ENCODE data around the gene ARF5.

Gene ARF5

DNA sequence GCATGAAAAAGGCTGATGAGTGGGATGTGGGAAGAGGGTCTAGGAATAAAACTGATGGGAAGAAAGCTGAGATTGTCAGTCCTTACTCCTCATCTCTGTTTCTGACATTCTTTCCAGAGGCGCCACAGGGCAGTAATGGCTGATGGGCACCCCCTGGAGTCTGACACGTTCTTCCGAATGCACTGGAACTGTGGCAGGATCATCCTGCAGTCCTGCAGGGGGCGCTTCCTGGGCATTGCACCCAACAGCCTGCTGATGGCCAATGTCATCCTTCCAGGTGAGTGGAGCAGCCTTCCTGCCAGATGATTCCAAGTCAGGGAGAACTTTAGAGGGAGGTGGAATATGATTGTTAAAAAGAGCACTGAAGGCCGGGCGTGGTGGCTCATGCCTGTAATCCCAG lies 10.1 kb downstream of the ARF5 start:
- H3K4me3 ChIP-seq (ENCODE audit: low read length), result no peak overlapping the region
- DNase-seq (ENCODE audit: low read depth), result no peak
- TF ChIP-seq, protein P1, sequence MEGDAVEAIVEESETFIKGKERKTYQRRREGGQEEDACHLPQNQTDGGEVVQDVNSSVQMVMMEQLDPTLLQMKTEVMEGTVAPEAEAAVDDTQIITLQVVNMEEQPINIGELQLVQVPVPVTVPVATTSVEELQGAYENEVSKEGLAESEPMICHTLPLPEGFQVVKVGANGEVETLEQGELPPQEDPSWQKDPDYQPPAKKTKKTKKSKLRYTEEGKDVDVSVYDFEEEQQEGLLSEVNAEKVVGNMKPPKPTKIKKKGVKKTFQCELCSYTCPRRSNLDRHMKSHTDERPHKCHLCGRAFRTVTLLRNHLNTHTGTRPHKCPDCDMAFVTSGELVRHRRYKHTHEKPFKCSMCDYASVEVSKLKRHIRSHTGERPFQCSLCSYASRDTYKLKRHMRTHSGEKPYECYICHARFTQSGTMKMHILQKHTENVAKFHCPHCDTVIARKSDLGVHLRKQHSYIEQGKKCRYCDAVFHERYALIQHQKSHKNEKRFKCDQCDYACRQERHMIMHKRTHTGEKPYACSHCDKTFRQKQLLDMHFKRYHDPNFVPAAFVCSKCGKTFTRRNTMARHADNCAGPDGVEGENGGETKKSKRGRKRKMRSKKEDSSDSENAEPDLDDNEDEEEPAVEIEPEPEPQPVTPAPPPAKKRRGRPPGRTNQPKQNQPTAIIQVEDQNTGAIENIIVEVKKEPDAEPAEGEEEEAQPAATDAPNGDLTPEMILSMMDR (conservative IDR thresholded peaks at IDR 0.05; ENCODE audit: low read depth, low read length), result peak; percentile 43

DNA sequence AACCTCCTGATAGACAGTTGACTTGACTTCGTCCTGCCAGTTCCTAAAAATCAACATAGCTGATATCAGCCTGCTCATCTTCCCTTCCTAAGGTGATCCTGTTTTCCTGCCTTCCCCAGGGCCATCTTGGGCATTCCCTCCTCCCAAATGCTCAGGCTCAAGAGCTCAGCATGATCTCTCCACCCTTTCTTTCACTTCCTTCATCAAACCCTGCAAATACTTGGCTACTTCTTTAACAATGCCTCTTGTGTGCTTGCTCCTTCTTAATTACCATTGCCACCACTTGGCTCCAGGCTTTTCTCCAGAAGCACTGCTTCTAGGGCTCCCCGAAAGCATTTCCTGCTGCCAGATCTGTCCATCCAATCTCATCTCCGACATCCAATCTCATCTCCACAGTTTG lies 12.7 kb downstream of the ARF5 start:
- no peak for DNase-seq (ENCODE audit: low read depth)
- H3K4me3 ChIP-seq (ENCODE audit: low read length), result no peak overlapping the region
- TF ChIP-seq, protein P1 (conservative IDR thresholded peaks at IDR 0.05; ENCODE audit: low read depth, low read length), result no peak

DNA sequence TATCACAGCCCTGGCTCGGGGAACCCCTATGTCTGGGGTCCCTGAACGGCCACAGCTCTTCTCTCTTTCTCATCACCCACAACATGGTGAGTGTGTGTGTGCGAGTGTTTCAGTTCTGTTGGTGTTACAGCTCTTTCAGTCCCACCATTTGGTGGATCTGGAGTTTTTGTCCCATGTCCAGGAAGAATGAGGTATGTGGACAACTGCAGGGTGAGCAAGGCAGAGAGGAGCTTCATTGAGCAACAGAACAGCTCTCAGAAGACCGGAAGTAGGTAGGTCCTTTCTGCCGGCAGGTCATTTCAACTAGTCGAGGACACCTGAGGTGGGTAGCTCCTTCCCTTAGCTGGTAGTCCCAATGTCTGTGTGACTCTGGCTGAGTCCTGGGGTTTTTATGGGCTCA lies 20.2 kb downstream of the ARF5 start:
- TF ChIP-seq, protein P1 (conservative IDR thresholded peaks at IDR 0.05; ENCODE audit: low read depth, low read length), result no peak
- no peak overlapping the region for H3K4me3 ChIP-seq (ENCODE audit: low read length)
- DNase-seq (ENCODE audit: low read depth), result no peak

DNA sequence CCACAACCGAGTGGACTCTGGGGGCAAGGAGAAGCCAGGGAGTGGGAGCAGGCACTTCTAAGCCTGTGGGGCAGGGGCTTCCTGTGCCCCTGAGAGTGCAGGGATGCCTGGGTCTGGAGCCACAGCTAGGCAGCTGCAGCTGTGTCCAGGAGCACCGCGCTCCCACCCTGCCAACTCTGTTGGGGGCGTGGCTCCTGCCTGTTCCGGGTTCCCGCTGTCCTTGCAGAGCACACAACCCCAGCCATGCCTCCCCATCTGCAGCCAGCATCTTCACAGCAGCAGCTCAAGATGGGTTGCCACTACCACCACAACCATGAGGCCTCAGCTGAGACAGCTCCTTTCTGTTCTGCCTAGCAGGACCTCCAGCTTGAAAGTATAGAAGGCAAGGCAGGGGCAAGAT lies 21.1 kb downstream of the ARF5 start:
- no peak for DNase-seq (ENCODE audit: low read depth)
- H3K4me3 ChIP-seq (ENCODE audit: low read length), result no peak overlapping the region
- TF ChIP-seq, protein P1 (conservative IDR thresholded peaks at IDR 0.05; ENCODE audit: low read depth, low read length), result no peak

DNA sequence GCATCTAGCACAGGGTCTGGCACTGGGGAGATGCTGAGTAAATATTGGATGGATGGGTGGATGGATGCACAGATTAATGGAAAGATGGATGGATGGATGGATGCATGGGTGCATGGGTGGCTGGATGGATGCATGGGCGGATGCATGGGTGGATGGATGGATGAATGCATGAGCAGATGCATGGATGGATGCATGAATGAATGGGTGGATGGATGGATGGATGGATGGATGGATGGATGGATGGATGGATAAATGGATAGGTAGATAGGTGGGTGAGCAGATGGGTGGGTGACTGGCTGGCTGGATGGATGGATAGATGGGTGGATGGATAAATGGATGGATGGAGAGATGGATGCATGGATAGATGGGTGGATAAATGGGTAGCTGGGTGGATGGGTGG lies 24.1 kb downstream of the ARF5 start:
- DNase-seq (ENCODE audit: low read depth), result no peak
- TF ChIP-seq, protein P1 (conservative IDR thresholded peaks at IDR 0.05; ENCODE audit: low read depth, low read length), result no peak

DNA sequence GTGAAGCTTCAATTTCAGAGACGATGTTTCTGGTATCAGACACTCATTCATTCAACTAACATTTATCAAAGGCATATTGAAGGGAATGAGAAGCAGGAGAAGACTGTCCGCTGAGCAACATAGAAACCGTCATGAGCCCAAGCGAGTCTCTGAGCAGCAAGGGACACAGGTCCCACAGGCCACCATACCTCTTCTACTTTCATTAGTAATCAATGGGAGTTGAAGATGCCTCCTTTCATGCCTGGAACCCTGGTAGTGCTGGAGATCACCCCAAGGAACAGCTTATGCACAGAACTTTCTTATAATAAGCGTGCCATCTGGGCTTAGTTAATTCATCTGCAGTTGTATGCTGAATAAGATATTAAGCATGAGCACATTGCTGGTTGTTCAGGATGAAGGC lies 28.5 kb downstream of the ARF5 start:
- no peak overlapping the region for H3K4me3 ChIP-seq (ENCODE audit: low read length)
- TF ChIP-seq, protein P1 (conservative IDR thresholded peaks at IDR 0.05; ENCODE audit: low read depth, low read length), result no peak
- DNase-seq (ENCODE audit: low read depth), result no peak

More for the DNA sequence above, 24.1 kb downstream of the ARF5 start:
- no peak overlapping the region for H3K4me3 ChIP-seq (ENCODE audit: low read length)

DNA sequence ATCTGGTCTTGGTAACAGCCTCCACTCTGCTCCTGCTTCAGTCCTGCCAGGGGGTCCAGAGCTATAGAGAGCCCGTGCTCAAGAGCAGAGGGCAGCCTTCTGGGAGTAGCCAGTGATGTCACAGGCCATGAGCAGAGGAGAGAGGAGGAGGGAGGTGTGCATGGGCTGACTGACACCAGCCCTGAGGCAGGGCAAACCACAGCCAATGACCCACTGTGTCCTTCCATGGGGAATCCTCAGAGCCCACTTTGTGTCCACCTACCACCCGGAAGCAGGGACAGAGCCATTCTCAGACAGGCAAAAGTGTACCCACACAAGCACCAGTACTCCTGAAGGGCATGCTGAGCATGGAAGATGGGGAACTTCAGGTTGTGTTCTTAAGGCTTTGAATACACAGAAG lies 29.8 kb downstream of the ARF5 start, which contains the start of gene PAX4:
PAX4 (minus strand) TSS at position 101 of the 400 bp plus-strand sequence. CDS start 2,214 bp downstream, outside the sequence.
- H3K4me3 ChIP-seq (ENCODE audit: low read length), result no peak within 1 kb of the TSS
- no peak for DNase-seq (ENCODE audit: low read depth)
- TF ChIP-seq, protein P1 (conservative IDR thresholded peaks at IDR 0.05; ENCODE audit: low read depth, low read length), result no peak

Measured in retinal pigment epithelial cell (primary cell).